ENCODE data around the gene PEX7.
"Not testable (repeated sequence)": the region's sequence is repeated elsewhere in the genome, so short reads cannot be mapped to it uniquely, and the experiment has no call there.

The PEX7 gene

GRCh38 chr6:136791296-136792094, 30.9 kb upstream of the PEX7 start:
- peak; percentile 48 for DNase-seq

GRCh38 chr6:136792095-136792409, 30.3 kb upstream of the PEX7 start:
- no peak for DNase-seq

- peak; percentile 84 for DNase-seq
Measured at GRCh38 chr6:136792410-136793262, 29.8 kb upstream of the PEX7 start, which contains the start of gene MAP3K5. TSS of gene MAP3K5 (minus strand) at chr6:136792477. CDS start at chr6:136792157, 320 bp downstream.

- no peak for DNase-seq
Measured at GRCh38 chr6:136793363-136793762, 29.0 kb upstream of the PEX7 start.

- DNase-seq, result no peak
Measured at GRCh38 chr6:136795386-136795785, 27.0 kb upstream of the PEX7 start.

GRCh38 chr6:136795996-136796395, 26.4 kb upstream of the PEX7 start:
- no peak for DNase-seq

- no peak for DNase-seq
Measured at GRCh38 chr6:136798044-136798443, 24.3 kb upstream of the PEX7 start.

GRCh38 chr6:136801581-136801980, 20.8 kb upstream of the PEX7 start:
- no peak for DNase-seq

- no peak for DNase-seq
Measured at GRCh38 chr6:136803608-136804007, 18.8 kb upstream of the PEX7 start.

- no peak for DNase-seq
Measured at GRCh38 chr6:136809091-136809860, 13.1 kb upstream of the PEX7 start.

- no peak for DNase-seq
Measured at GRCh38 chr6:136811272-136811671, 11.1 kb upstream of the PEX7 start.

GRCh38 chr6:136812174-136812573, 10.2 kb upstream of the PEX7 start:
- no peak for DNase-seq

GRCh38 chr6:136815608-136816007, 6.8 kb upstream of the PEX7 start:
- not testable (repeated sequence) for DNase-seq

GRCh38 chr6:136816656-136817055, 5.7 kb upstream of the PEX7 start:
- no peak for DNase-seq

GRCh38 chr6:136820561-136820960, 1.8 kb upstream of the PEX7 start:
- DNase-seq, result no peak

GRCh38 chr6:136822046-136822375, 381 bp upstream of the PEX7 start:
- DNase-seq, result no peak

GRCh38 chr6:136823128-136823660, 802 bp downstream of the PEX7 start:
- DNase-seq, result no peak

GRCh38 chr6:136826216-136826615, 3.8 kb downstream of the PEX7 start:
- DNase-seq, result no peak

- DNase-seq, result no peak
Measured at GRCh38 chr6:136831873-136832562, 9.6 kb downstream of the PEX7 start.

- no peak for DNase-seq
Measured at GRCh38 chr6:136840276-136841001, 18.0 kb downstream of the PEX7 start.

- DNase-seq, result no peak
Measured at GRCh38 chr6:136843210-136843609, 20.8 kb downstream of the PEX7 start.

GRCh38 chr6:136846046-136846445, 23.7 kb downstream of the PEX7 start:
- DNase-seq, result peak; percentile 15
